ENCODE data around the gene KCNN4. TPM values are rescaled to one million over a fixed set of nuclear protein-coding genes. Genes with fewer than 3 reads are reported as not detected.

Gene KCNN4
- total and polyA plus RNA-seq, 10 of the 15 experiments (the other 5 are each of a cell fraction or from before 2014, with no cell fraction given) = 1.4 to 112 (median 77.9) TPM

DNA sequence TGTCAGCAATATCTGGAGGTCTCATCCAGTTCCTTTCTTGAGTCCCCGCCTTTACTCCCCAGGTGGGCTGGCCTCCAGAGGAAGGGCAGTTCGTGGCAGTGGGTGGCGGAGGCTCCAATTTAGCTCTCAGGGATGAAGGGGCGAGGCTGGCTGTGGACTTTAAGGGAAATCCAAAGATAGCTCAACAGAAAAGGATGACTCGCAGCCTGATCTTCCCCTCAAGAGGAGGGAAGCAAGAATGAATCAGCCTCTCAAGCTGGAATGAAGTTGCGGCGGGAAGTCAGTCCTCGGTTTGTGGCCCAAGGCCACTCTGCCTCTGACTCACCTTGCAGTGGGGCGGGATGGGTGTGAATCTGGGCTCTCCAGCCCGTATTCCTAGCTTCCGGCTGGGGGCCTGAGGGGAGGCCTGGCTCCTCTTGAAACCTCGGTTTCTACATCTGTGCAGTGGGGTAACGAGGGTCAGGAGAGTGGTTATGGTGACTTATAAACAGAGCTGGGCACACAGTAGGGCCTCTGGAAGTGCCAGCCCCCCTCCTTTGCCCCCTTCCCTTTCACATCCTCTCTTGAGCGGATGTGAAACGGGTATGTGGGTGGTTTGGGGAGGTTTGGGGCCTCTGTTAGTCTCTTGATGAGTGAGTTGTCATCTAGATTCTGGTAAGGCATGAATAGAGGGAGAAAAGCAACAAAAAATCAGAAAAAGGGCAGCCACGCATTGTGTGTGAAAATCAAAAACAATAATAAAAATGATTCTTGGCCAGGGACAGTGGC, 15.5 kb downstream of the KCNN4 start (continued):
- TF ChIP-seq YY1 (IDR thresholded peaks at IDR 0.05; ENCODE audit: low read depth, low read length) (peak; percentile 34; the same call in 1 of the 2 replicates), DPF2 (IDR thresholded peaks at IDR 0.05) (peak; percentile 100), MXI1 (IDR thresholded peaks at IDR 0.05; ENCODE audit: low read depth, low read length) (peak; percentile 59; the same call in 1 of the 2 replicates), SMC3 (IDR thresholded peaks at IDR 0.05; ENCODE audit: borderline replicate concordance, low read length) (no peak; the same call in 1 of the 2 replicates), YBX1 (IDR thresholded peaks at IDR 0.05) (no peak), RB1 (IDR thresholded peaks at IDR 0.05; ENCODE audit: borderline replicate concordance) (peak; percentile 56; the same call in 1 of the 2 replicates), KLF5 (IDR thresholded peaks at IDR 0.05; ENCODE audit: partially characterized antibody) (peak; percentile 90), SMAD5 (IDR thresholded peaks at IDR 0.05; ENCODE audit: low read depth) (peak; percentile 35; the same call in 1 of the 2 replicates), SUZ12 (IDR thresholded peaks at IDR 0.05; ENCODE audit: unreplicated experiment) (no peak), FOXM1 (IDR thresholded peaks at IDR 0.05; ENCODE audit: low read depth, low read length) (peak; percentile 97), SIN3A (IDR thresholded peaks at IDR 0.05; ENCODE audit: low read depth, low read length) (no peak; the same call in 1 of the 2 replicates), JUND (IDR thresholded peaks at IDR 0.05; ENCODE audit: low read depth, low read length) (peak; percentile 70; the same call in 1 of the 2 replicates), ASH2L (IDR thresholded peaks at IDR 0.05; ENCODE audit: borderline replicate concordance, low read depth) (peak; percentile 80), EP300 (IDR thresholded peaks at IDR 0.05; ENCODE audit: borderline replicate concordance in 1 of 2, control insufficient read depth in 1 of 2, low read depth in 2 of 2, low read length in 2 of 2) (peak; percentile 96 to 99), BMI1 (IDR thresholded peaks at IDR 0.05; ENCODE audit: borderline replicate concordance) (peak; percentile 92)
- TF ChIP-seq, protein P1, sequence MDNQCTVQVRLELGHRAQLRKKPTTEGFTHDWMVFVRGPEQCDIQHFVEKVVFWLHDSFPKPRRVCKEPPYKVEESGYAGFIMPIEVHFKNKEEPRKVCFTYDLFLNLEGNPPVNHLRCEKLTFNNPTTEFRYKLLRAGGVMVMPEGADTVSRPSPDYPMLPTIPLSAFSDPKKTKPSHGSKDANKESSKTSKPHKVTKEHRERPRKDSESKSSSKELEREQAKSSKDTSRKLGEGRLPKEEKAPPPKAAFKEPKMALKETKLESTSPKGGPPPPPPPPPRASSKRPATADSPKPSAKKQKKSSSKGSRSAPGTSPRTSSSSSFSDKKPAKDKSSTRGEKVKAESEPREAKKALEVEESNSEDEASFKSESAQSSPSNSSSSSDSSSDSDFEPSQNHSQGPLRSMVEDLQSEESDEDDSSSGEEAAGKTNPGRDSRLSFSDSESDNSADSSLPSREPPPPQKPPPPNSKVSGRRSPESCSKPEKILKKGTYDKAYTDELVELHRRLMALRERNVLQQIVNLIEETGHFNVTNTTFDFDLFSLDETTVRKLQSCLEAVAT (IDR thresholded peaks at IDR 0.05) = peak; percentile 89
- TF ChIP-seq, protein P2, sequence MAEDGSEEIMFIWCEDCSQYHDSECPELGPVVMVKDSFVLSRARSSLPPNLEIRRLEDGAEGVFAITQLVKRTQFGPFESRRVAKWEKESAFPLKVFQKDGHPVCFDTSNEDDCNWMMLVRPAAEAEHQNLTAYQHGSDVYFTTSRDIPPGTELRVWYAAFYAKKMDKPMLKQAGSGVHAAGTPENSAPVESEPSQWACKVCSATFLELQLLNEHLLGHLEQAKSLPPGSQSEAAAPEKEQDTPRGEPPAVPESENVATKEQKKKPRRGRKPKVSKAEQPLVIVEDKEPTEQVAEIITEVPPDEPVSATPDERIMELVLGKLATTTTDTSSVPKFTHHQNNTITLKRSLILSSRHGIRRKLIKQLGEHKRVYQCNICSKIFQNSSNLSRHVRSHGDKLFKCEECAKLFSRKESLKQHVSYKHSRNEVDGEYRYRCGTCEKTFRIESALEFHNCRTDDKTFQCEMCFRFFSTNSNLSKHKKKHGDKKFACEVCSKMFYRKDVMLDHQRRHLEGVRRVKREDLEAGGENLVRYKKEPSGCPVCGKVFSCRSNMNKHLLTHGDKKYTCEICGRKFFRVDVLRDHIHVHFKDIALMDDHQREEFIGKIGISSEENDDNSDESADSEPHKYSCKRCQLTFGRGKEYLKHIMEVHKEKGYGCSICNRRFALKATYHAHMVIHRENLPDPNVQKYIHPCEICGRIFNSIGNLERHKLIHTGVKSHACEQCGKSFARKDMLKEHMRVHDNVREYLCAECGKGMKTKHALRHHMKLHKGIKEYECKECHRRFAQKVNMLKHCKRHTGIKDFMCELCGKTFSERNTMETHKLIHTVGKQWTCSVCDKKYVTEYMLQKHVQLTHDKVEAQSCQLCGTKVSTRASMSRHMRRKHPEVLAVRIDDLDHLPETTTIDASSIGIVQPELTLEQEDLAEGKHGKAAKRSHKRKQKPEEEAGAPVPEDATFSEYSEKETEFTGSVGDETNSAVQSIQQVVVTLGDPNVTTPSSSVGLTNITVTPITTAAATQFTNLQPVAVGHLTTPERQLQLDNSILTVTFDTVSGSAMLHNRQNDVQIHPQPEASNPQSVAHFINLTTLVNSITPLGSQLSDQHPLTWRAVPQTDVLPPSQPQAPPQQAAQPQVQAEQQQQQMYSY (CRISPR knock-in tag; IDR thresholded peaks at IDR 0.05) = no peak
- TF ChIP-seq, protein P3, sequence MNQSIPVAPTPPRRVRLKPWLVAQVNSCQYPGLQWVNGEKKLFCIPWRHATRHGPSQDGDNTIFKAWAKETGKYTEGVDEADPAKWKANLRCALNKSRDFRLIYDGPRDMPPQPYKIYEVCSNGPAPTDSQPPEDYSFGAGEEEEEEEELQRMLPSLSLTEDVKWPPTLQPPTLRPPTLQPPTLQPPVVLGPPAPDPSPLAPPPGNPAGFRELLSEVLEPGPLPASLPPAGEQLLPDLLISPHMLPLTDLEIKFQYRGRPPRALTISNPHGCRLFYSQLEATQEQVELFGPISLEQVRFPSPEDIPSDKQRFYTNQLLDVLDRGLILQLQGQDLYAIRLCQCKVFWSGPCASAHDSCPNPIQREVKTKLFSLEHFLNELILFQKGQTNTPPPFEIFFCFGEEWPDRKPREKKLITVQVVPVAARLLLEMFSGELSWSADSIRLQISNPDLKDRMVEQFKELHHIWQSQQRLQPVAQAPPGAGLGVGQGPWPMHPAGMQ (IDR thresholded peaks at IDR 0.05; ENCODE audit: borderline replicate concordance) = peak; percentile 38; the same call in 1 of the 2 replicates
- TF ChIP-seq, protein P4, sequence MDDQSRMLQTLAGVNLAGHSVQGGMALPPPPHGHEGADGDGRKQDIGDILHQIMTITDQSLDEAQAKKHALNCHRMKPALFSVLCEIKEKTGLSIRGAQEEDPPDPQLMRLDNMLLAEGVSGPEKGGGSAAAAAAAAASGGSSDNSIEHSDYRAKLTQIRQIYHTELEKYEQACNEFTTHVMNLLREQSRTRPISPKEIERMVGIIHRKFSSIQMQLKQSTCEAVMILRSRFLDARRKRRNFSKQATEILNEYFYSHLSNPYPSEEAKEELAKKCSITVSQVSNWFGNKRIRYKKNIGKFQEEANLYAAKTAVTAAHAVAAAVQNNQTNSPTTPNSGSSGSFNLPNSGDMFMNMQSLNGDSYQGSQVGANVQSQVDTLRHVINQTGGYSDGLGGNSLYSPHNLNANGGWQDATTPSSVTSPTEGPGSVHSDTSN (IDR thresholded peaks at IDR 0.05; ENCODE audit: insufficient replicate concordance, low read depth, low read length) = peak; percentile 32
